GM12892 (cell line): ENCODE measurements around the gene ARL5A.

Experiments used
- POLR2A ChIP-seq: IDR thresholded peaks from 2 replicates; pipeline ENCODE4 v1.6.1; 2011; ENCODE audit warnings: low read depth, low read length, control low read depth
- POLR2AphosphoS5 ChIP-seq: IDR thresholded peaks from 2 replicates; pipeline ENCODE4 v1.6.1; 2011; ENCODE audit warnings: low read depth, low read length, control low read depth

- TF ChIP-seq POLR2A (no peak), POLR2AphosphoS5 (no peak)
These were observed 568 bp downstream of the ARL5A start for GRCh38 chr2:151827564-151828142.
